Heart left ventricle (tissue), 13 donors: ENCODE measurements around the gene NKTR.

Experiments
- POLR2A ChIP-seq, 2 donors: fragments of 450-650 bp; IDR thresholded peaks; one replicate each; pipeline ENCODE4 v1.6.1; 2017; ENCODE audit warnings: antibody characterized with exemption in 2 of 2, mild to moderate bottlenecking in 2 of 2, moderate library complexity in 2 of 2
- TF ChIP-seq, protein P1 (sequence below), 12 donors: fragments of 200-600 bp; sonication (generic) in 4 of 12; IDR thresholded peaks; one replicate each; pipeline versions ENCODE4 v1.5.0 to v1.8.0; 2018 to 2022; ENCODE audit warnings: antibody characterized with exemption in 12 of 12, mild to moderate bottlenecking in 5 of 12
- donor health status: ischemic (EF 13 %, LVEDD 7.1; RV severe dilation, severe dysfunction).
- donor health status: DM: no; HTN: yes; CAD: no.
- donor health status: DM: no; HTN: no; CAD: no.
- donor health status: ischemic (EF 25% LVEDD 6.9; RV normal size, moderate dysfunction).
- donor health status: ischemic (EF 25% LVEDD 5.7; RV mildly dilated, moderate dysfunction).
- donor health status: ischemic (EF 35%, LVEDD 5.7; RV mildly dilated, moderate dysfunction).
- donor health status: nonischemic (EF 11% LVEDD 7.7; RV severe dilation, severe dysfunction).
- donor health status: DM: yes; HTN: yes; CAD: no.
- donor health status: PGD.
- donor health status: ischemic (EF 29% LVEDD 5.4; RV normal size, mild dysfunction).
- donor health status: nonischemic (EF 23%, LVEDD 6.1; RV moderate dilation, normal function).

DNA sequence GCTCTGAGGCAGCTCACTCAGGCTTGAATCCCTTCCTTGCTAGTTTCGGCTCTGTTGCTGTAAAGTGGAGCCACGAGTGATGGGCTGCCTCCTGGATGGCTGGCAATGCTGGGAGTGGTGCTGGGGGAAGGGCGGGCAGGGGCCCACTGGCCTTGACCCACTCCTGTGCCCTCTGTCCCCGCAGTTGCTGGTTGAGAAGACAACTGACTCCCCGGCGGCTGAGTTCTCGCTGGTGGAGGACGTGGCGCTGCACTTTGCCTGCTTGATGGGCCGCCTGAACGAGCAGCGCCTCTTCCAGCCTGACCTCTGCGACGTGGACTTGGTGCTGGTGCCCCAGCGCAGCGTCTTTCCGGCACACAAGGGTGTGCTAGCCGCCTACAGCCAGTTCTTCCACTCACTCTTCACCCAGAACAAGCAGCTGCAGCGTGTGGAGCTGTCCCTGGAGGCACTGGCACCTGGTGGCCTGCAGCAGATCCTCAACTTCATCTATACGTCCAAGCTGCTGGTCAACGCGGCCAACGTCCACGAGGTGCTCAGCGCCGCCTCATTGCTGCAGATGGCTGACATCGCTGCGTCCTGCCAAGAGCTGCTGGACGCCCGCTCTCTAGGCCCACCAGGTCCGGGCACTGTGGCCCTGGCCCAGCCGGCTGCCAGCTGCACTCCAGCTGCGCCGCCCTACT, 57.7 kb downstream of the NKTR start:
- no peak for TF ChIP-seq POLR2A (IDR thresholded peaks at IDR 0.05)
- TF ChIP-seq, protein P1, sequence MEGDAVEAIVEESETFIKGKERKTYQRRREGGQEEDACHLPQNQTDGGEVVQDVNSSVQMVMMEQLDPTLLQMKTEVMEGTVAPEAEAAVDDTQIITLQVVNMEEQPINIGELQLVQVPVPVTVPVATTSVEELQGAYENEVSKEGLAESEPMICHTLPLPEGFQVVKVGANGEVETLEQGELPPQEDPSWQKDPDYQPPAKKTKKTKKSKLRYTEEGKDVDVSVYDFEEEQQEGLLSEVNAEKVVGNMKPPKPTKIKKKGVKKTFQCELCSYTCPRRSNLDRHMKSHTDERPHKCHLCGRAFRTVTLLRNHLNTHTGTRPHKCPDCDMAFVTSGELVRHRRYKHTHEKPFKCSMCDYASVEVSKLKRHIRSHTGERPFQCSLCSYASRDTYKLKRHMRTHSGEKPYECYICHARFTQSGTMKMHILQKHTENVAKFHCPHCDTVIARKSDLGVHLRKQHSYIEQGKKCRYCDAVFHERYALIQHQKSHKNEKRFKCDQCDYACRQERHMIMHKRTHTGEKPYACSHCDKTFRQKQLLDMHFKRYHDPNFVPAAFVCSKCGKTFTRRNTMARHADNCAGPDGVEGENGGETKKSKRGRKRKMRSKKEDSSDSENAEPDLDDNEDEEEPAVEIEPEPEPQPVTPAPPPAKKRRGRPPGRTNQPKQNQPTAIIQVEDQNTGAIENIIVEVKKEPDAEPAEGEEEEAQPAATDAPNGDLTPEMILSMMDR (IDR thresholded peaks at IDR 0.05), result no peak
